Stimulated activated CD8-positive, alpha-beta memory T cell treated with anti-CD3 and anti-CD28 coated beads, Interleukin-4, amount 100 ng/mL, for 24 hours (primary cell): Measurements from ENCODE around the gene DLST.

Experiments
- DNase-seq: peaks from one replicate; pipeline ENCODE4 v3.0.0-alpha.2; 2020; ENCODE audit warnings: low read depth

DLST gene

GRCh38 chr14:74860899-74861733 lies 20.6 kb upstream of the DLST start:
- peak; percentile 88 for DNase-seq

- DNase-seq: no peak
Observed at GRCh38 chr14:74861734-74862090, 20.0 kb upstream of the DLST start.

DNA sequence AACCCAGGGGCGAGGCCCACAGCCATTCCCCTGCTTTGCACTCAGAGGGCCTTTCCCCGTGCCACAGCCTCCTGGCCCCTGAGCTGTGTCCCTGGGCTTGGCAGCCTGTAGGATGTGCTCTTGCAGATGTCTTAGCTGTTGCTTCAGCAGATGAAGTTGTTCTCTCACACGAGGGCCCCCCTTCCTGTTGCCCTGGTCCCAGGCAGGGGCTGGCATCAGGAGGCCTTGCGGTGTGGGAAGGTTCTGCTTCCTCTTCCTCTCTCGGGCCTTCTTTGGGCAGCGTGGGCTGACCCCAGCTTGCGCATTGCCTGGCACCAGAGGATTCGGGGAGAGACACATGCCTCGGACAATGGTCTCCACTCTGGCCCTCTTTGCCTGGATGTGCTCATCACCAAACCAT lies 18.4 kb upstream of the DLST start:
- no peak for DNase-seq

DNA sequence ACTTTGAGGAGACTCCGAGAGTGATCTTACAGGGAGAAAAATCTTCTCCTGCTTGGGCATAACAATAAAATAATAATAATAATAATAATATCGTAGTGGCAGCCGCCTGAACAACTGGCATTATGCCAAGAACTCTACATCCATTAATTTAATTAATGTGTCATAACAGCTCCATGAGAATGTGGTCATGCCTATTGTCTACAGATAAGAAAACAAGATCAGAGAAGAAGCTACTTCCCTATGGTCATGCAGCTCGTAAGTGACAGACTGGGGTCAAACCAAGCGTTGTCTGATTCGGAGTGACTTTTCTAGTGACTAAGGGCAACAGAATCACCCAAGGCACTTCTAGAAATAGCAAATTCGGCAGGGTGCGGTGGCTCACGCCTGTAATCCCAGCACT lies 17.5 kb upstream of the DLST start:
- DNase-seq: no peak

DNA sequence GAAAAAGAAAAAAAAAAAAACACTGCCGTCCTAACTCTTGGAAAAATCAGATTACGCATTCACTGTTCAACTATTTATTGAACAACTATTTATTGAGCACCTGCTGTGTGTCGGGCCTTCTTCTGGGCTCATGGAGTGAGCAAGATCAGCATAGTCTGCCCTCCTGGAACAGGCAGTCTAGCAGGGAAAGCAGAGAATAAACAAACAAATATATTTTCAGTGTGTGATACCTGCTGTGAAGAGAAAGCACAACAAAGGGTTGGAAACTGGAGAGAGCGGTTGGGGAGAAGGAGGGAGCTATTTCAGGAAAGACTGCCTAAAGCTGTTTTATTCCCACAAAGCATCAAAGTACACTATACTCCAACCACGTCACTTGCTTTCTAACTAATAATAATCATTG lies 16.6 kb upstream of the DLST start:
- no peak for DNase-seq

GRCh38 chr14:74866708-74867389 lies 14.9 kb upstream of the DLST start:
- DNase-seq: no peak

GRCh38 chr14:74867673-74868072 lies 14.0 kb upstream of the DLST start:
- peak; percentile 40 for DNase-seq

DNA sequence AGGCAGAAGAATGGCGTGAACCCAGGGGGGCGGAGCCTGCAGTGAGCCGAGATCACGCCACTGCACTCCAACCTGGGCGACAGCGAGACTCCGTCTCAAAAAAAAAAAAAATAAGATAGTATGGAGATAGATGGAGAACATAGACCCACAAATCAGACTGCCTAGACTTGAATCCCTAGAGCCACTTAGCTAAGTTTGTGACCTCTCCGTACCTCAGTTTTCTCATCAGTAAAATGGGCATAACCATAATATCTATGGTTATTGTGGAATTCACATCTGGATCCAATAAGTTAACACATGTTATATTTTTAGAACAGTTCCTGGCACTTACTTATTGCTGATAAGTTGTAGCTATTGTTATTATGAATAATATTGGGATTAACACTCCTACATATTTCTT lies 13.0 kb upstream of the DLST start:
- DNase-seq: no peak

- no peak for DNase-seq
Observed at GRCh38 chr14:74871819-74872218, 9.9 kb upstream of the DLST start.

DNA sequence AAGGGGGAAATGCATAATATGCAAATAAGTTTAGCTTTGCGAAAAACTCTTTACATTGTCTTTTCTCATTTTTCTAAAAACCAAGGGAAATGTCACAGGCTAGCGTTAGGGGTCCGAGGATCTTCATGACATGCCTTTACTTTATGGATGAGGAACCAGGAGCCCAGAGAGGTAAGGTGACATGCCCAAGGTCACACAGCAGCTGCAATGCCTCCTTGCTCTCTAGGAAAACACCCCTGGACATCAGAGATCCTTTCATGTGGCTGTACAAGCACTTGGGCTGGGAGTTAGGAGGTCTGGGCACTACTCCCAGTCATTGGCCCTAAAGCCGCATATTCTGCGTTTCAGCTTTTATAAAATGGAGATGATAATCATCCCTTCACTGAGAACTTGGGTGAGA lies 6.5 kb upstream of the DLST start:
- no peak for DNase-seq

- peak; percentile 14 for DNase-seq
Observed at GRCh38 chr14:74875941-74876913, 5.5 kb upstream of the DLST start, which contains the start of gene PROX2. Gene PROX2, minus strand, starts transcription at chr14:74876145. Its CDS starts 12,311 bp downstream, at chr14:74863834.

GRCh38 chr14:74879427-74880182 lies 2.1 kb upstream of the DLST start:
- DNase-seq: no peak

- DNase-seq: peak; percentile 29
Observed at GRCh38 chr14:74882103-74882920, 596 bp downstream of the DLST start.

DNA sequence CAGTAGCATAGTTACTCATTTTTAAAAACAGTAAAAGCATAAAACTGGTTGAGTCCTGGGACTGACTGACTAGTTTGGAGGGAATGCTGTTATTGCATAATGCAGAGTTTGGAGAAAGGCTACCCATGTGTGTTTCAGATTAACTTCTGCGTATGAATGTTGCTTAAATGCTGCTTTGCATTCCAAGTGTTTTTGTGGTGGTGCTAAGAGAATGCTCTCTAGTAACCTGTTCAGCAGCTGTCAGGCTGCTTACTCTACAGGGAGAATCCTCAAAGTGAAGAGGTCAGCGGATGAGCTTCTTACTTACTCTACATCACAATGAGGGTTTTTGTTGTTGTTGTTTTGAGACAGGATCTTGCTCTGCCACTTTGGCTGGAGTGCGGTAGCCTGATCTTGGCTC lies 4.3 kb downstream of the DLST start:
- no peak for DNase-seq

- no peak for DNase-seq
Observed at GRCh38 chr14:74888164-74889158, 6.7 kb downstream of the DLST start.

GRCh38 chr14:74890262-74890661 lies 8.5 kb downstream of the DLST start:
- no peak for DNase-seq

DNA sequence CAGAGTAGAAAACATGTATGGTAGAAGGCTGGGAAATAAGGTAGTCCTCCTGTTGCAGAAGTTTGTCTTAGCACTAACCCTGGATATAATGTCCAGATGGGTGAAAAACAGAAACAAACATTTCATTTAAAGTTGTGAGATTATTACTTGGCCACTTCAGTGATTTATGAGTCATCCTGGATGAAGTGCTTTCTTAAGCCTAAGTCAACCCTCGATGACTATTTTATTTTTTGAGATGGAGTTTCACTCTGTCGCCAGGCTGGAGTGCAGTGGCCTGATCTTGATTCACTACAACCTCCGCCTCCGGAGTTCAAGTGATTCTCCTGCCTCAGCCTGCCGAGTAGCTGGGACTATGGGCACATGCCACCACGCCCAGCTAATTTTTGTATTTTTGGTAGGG lies 10.2 kb downstream of the DLST start:
- no peak for DNase-seq

DNA sequence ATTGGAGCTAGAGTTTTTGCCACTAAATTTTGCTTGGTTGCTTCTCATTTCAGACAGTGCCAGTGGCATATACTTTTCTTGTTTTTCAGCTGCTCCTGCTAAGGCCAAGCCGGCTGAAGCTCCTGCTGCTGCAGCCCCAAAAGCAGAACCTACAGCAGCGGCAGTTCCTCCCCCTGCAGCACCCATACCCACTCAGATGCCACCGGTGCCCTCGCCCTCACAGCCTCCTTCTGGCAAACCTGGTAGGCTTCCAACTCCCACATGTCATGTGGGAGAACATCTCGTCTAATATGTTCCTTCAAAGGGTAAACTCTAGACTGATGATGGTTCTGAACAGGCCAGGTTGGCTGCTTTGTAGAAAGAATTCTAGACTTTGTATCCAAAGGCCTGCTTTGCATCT lies 11.0 kb downstream of the DLST start:
- DNase-seq: no peak

- no peak for DNase-seq
Observed at GRCh38 chr14:74893614-74894091, 11.9 kb downstream of the DLST start.
